GM12891 (cell line): ENCODE data around the gene CGRRF1.

Experiments
- PAX5 ChIP-seq: IDR thresholded peaks from 2 replicates; pipeline ENCODE4 v1.6.1; 2011; ENCODE audit warnings: low read length, moderate library complexity, mild to moderate bottlenecking; ENCODE audit not compliant: insufficient read depth, severe bottlenecking
- POLR2A ChIP-seq: IDR thresholded peaks from 2 replicates; pipeline ENCODE4 v1.6.1; 2011; ENCODE audit warnings: low read depth, low read length, control low read depth
- POLR2AphosphoS5 ChIP-seq: IDR thresholded peaks from 2 replicates; pipeline ENCODE4 v1.6.1; 2011; ENCODE audit warnings: low read depth, low read length, control low read depth
- POU2F2 ChIP-seq: IDR thresholded peaks from 2 replicates; pipeline ENCODE4 v1.6.1; 2011; ENCODE audit warnings: low read depth, mild to moderate bottlenecking, control low read depth, low read length, moderate library complexity
- SPI1 ChIP-seq: IDR thresholded peaks from 2 replicates; pipeline ENCODE4 v1.6.1; 2011; ENCODE audit warnings: low read depth, low read length, control low read depth
- TAF1 ChIP-seq: IDR thresholded peaks from 2 replicates; pipeline ENCODE4 v1.6.1; 2011; ENCODE audit warnings: low read depth, low read length, control low read depth

DNA sequence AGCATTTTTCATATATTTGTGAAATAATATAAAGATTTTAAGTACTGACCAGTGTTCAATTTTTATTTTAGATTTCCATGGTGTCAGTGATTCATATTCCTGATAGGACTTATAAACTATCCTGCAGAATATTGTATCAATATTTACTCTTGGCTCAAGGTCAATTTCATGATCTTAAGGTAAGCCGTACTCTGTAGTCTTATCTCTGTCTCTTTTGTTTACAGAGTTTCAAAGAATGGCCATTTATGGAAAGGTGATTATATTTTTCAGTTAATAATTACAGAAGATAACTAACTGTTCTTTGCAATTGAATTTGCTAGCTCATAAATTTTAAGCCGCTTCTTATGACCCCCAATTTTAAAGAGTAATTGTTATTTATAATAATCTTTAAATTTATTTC, 27.9 kb downstream of the CGRRF1 start:
- TF ChIP-seq POLR2AphosphoS5 (no peak), POLR2A (no peak), SPI1 (no peak), POU2F2 (no peak), TAF1 (no peak), PAX5 (no peak)
